Breast epithelium (tissue), 4 donors: ENCODE results near the gene TRIM38. TPM values are rescaled to one million over a fixed set of nuclear protein-coding genes. Genes with fewer than 3 reads are reported as not detected.

ENCODE experiments used
- DNase-seq, 2 donors: peaks; one replicate each; pipeline ENCODE4 v3.0.0-alpha.2; 2019; ENCODE audit warnings: low spot score in 2 of 2
- H3K27ac ChIP-seq, 2 donors: fragments of 200-600 bp; sonication (generic) in 1 of 2; one replicate each; pipeline ENCODE4 v1.5.1; 2016 to 2019; ENCODE audit warnings: mild to moderate bottlenecking in 1 of 2
- H3K27me3 ChIP-seq, 2 donors: fragments of 200-600 bp; sonication (generic) in 1 of 2; one replicate each; pipeline versions ENCODE4 v1.5.1 to v1.6.0; 2017 to 2019; ENCODE audit warnings: control low read depth in 1 of 2, mild to moderate bottlenecking in 1 of 2
- H3K36me3 ChIP-seq: fragments of 200-600 bp; one replicate; pipeline ENCODE4 v1.5.1; 2019
- H3K4me1 ChIP-seq, 2 donors: fragments of 200-600 bp; sonication (generic); one replicate each; pipeline ENCODE4 v1.5.1; 2016 to 2019; ENCODE audit warnings: control low read depth in 1 of 2
- H3K4me3 ChIP-seq, 3 donors: fragments of 200-600 bp; sonication (generic); 1 replicate in 2 of 3; 2 replicates in 1 of 3; pipeline ENCODE4 v1.5.1; 2016 to 2019; ENCODE audit warnings: mild to moderate bottlenecking in 3 of 3, moderate library complexity in 2 of 3
- H3K9me3 ChIP-seq, 2 donors: fragments of 200-600 bp; sonication (generic) in 1 of 2; one replicate each; pipeline ENCODE4 v1.5.1; 2016 to 2019; ENCODE audit warnings: control low read depth in 1 of 2
- CTCF ChIP-seq, 3 donors: fragments of 450-650 bp; IDR thresholded peaks; one replicate each; pipeline ENCODE4 v1.5.1; 2016 to 2017; ENCODE audit warnings: antibody characterized with exemption in 3 of 3, mild to moderate bottlenecking in 3 of 3, moderate library complexity in 3 of 3
- POLR2A ChIP-seq: fragments of 450-650 bp; IDR thresholded peaks from one replicate; pipeline ENCODE4 v1.6.1; 2016; ENCODE audit warnings: antibody characterized with exemption, mild to moderate bottlenecking, moderate library complexity
- POLR2AphosphoS5 ChIP-seq, 3 donors: sonication (generic); formaldehyde crosslinking; IDR thresholded peaks; one replicate each; pipeline ENCODE4 v1.6.1; 2017; ENCODE audit warnings: antibody characterized with exemption in 3 of 3
- intact Hi-C: fragments of 100-400 bp; cut with DNase I; formaldehyde crosslinking; loops from one replicate; pipeline ENCODE4 v1.15.1; 2023; ENCODE audit warnings: low total_unique reads
- total RNA-seq, 3 donors: library from RNA; depleted of rRNA; stranded (reverse); fragments of >200 nt; gene quantifications; one replicate each; pipeline ENCODE4 v1.1.0, GENCODE V29; 2016

Gene TRIM38, protein sequence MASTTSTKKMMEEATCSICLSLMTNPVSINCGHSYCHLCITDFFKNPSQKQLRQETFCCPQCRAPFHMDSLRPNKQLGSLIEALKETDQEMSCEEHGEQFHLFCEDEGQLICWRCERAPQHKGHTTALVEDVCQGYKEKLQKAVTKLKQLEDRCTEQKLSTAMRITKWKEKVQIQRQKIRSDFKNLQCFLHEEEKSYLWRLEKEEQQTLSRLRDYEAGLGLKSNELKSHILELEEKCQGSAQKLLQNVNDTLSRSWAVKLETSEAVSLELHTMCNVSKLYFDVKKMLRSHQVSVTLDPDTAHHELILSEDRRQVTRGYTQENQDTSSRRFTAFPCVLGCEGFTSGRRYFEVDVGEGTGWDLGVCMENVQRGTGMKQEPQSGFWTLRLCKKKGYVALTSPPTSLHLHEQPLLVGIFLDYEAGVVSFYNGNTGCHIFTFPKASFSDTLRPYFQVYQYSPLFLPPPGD
- 10 to 100 TPM; 11.8 to 16.2 (median 12.1) TPM for total RNA-seq

- H3K9me3 ChIP-seq: peaks cover 5 to 19% of the 10 kb centered on the region in 2 donors
- peak within 1 kb of the TSS; percentile 55 to 80 (median 57) for H3K4me3 ChIP-seq
- peak within 1 kb of the TSS; percentile 94 to 97 for H3K27ac ChIP-seq
- no peaks in the 10 kb centered on the region for H3K36me3 ChIP-seq
- intact Hi-C loops: no loop called here
- DNase-seq: peak; percentile 54 to 71
- no peaks in the 10 kb centered on the region for H3K27me3 ChIP-seq
- peak in 2 of 3 donors; percentile 86 to 96 for TF ChIP-seq POLR2AphosphoS5 (IDR thresholded peaks at IDR 0.05)
- TF ChIP-seq POLR2A: peak; percentile 85
- no peak for TF ChIP-seq CTCF (IDR thresholded peaks at IDR 0.05)
- peaks cover 0 to 5% of the 10 kb centered on the region in 2 donors for H3K4me1 ChIP-seq
Measured at GRCh38 chr6:25962149-25963127, at the start of gene TRIM38. TSS of gene TRIM38 (plus strand) at chr6:25962802. CDS start at chr6:25966523, 3,721 bp downstream.

- TF ChIP-seq POLR2A (no peak), POLR2AphosphoS5 (IDR thresholded peaks at IDR 0.05) (no peak), CTCF (IDR thresholded peaks at IDR 0.05) (no peak)
- Histone ChIP-seq H3K36me3 (no peaks in the 10 kb centered on the region), H3K4me3 (no peak overlapping the region), H3K4me1 (no peaks in the 10 kb centered on the region), H3K27me3 (no peaks in the 10 kb centered on the region), H3K9me3 (no peaks in the 10 kb centered on the region), H3K27ac (no peak overlapping the region)
- intact Hi-C loops: no loop called here
- DNase-seq: no peak
Measured at GRCh38 chr6:25913741-25914140, 48.9 kb upstream of the TRIM38 start.

- Histone ChIP-seq H3K4me1 (no peaks in the 10 kb centered on the region), H3K27me3 (no peaks in the 10 kb centered on the region), H3K9me3 (no peaks in the 10 kb centered on the region), H3K27ac (no peak overlapping the region), H3K36me3 (no peaks in the 10 kb centered on the region), H3K4me3 (no peak overlapping the region)
- DNase-seq: no peak
- TF ChIP-seq POLR2AphosphoS5 (IDR thresholded peaks at IDR 0.05) (no peak), CTCF (IDR thresholded peaks at IDR 0.05) (no peak), POLR2A (no peak)
- intact Hi-C loops: no loop called here
Measured at GRCh38 chr6:25916330-25916729, 46.3 kb upstream of the TRIM38 start.

- no peaks in the 10 kb centered on the region for H3K4me1 ChIP-seq
- H3K27ac ChIP-seq: no peak overlapping the region
- no peaks in the 10 kb centered on the region for H3K27me3 ChIP-seq
- intact Hi-C loops: no loop called here
- DNase-seq: no peak
- TF ChIP-seq POLR2A (no peak), POLR2AphosphoS5 (IDR thresholded peaks at IDR 0.05) (no peak), CTCF (IDR thresholded peaks at IDR 0.05) (no peak)
- H3K9me3 ChIP-seq: no peaks in the 10 kb centered on the region
- H3K4me3 ChIP-seq: no peak overlapping the region
- H3K36me3 ChIP-seq: no peaks in the 10 kb centered on the region
Measured at GRCh38 chr6:25916789-25917490, 45.7 kb upstream of the TRIM38 start.
